ENCODE measurements around the gene NDUFV2.

Gene NDUFV2

DNA sequence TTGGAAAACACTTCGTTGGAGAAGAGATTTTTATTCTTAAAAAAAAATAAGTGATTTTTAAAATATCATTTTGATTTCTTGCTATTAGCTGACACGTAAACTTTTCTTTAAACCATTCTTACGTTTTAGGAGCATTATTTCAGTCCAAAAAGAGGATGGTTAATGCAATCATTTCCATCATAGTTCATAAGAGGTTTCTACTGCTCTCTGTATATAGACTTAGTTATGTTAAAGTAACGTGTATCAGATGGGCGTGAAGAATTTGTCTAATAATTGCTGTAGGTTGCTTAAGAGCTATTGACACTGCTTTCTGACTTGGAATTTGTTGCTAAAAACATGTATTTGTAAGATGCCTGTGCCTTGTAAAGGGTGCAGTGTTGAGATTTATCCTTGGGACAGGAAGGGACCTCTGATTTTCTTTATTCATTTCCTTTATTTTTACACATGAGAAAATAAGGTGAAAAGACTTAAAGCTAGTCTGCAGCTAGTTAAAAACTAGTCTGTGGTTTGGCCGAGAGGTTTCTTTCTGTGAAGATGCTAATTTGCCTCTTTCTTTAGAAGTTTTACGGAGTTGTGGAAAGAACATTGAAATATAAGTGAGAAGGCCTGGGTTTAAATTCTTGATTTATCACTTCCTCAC is 37.0 kb downstream of the NDUFV2 start:
- H2AFZ ChIP-seq (ENCODE audit: low read length) = no peak overlapping the region
- no peak overlapping the region for H3K9ac ChIP-seq (ENCODE audit: low read depth, low read length, poor library complexity)
- no peak overlapping the region for H3K4me2 ChIP-seq (ENCODE audit: insufficient read depth, low read length, poor library complexity, severe bottlenecking)
- no peak overlapping the region for H2BK120ac ChIP-seq (ENCODE audit: low read depth, low read length)
- peaks cover 1 to 17% of the 10 kb centered on the region in 2 donors for H3K4me1 ChIP-seq (ENCODE audit: control insufficient read depth in 2 of 2, insufficient read depth in 1 of 2, low read depth in 1 of 2, low read length in 2 of 2)
- no peak overlapping the region for H2AK5ac ChIP-seq (ENCODE audit: low read depth, low read length)
- no peaks in the 10 kb centered on the region for H3K27me3 ChIP-seq (ENCODE audit: control insufficient read depth in 3 of 3, insufficient read depth in 3 of 3, low read depth in 1 of 3, low read length in 3 of 3)
- no CpG with 5 or more reads among the region's 7 CpGs for WGBS, 2 donors (ENCODE audit: extremely low coverage in 2 of 2, insufficient read length in 2 of 2, insufficient replicate concordance in 1 of 2)
- no peak overlapping the region for H4K8ac ChIP-seq (ENCODE audit: low read depth, low read length)
- no peak overlapping the region for H3K14ac ChIP-seq (ENCODE audit: low read length)
- H3K36me3 ChIP-seq (replicated peaks in 1 of 2; ENCODE audit: control insufficient read depth in 2 of 2, insufficient read depth in 2 of 2, low read length in 2 of 2) = peaks cover 0 to 13% of the 10 kb centered on the region in 2 donors
- no peak overlapping the region for H3K18ac ChIP-seq (ENCODE audit: low read length)
- no peak overlapping the region for H2BK12ac ChIP-seq (ENCODE audit: low read length)
- H4K91ac ChIP-seq (ENCODE audit: low read depth, low read length, poor library complexity) = no peak overlapping the region
- no peak overlapping the region for H3K27ac ChIP-seq (replicated peaks; ENCODE audit: low read length)
- H3K23ac ChIP-seq (ENCODE audit: low read depth, low read length, poor library complexity) = no peak overlapping the region
- H3K4me3 ChIP-seq (ENCODE audit: low read length in 2 of 2) = no peak overlapping the region
- no peak overlapping the region for H2BK5ac ChIP-seq (ENCODE audit: low read length)
- H3K4ac ChIP-seq (ENCODE audit: low read length) = no peak overlapping the region
- H3K9me3 ChIP-seq (replicated peaks in 1 of 2; ENCODE audit: control insufficient read depth in 2 of 2, insufficient read depth in 1 of 2, low read depth in 1 of 2, low read length in 2 of 2) = no peaks in the 10 kb centered on the region
- no peak overlapping the region for H2BK15ac ChIP-seq (ENCODE audit: low read length)
- no peak for DNase-seq (ENCODE audit: low spot score)
- peaks cover 7% of the 10 kb centered on the region for H3K79me1 ChIP-seq (ENCODE audit: low read depth, low read length)

GRCh38 chr18:9140381-9140780 is 37.9 kb downstream of the NDUFV2 start:
- Histone ChIP-seq H3K14ac (ENCODE audit: low read length) (no peak overlapping the region), H2BK5ac (ENCODE audit: low read length) (no peak overlapping the region), H3K4me1 (ENCODE audit: control insufficient read depth in 2 of 2, insufficient read depth in 1 of 2, low read depth in 1 of 2, low read length in 2 of 2) (peaks cover 1 to 17% of the 10 kb centered on the region in 2 donors), H3K4ac (ENCODE audit: low read length) (no peak overlapping the region), H3K18ac (ENCODE audit: low read length) (no peak overlapping the region), H2BK120ac (ENCODE audit: low read depth, low read length) (no peak overlapping the region), H3K36me3 (replicated peaks in 1 of 2; ENCODE audit: control insufficient read depth in 2 of 2, insufficient read depth in 2 of 2, low read length in 2 of 2) (peaks cover 0 to 5% of the 10 kb centered on the region in 2 donors), H3K27ac (replicated peaks; ENCODE audit: low read length) (no peak overlapping the region), H2BK15ac (ENCODE audit: low read length) (no peak overlapping the region), H2BK12ac (ENCODE audit: low read length) (no peak overlapping the region), H3K23ac (ENCODE audit: low read depth, low read length, poor library complexity) (no peak overlapping the region), H3K4me2 (ENCODE audit: insufficient read depth, low read length, poor library complexity, severe bottlenecking) (no peak overlapping the region), H3K27me3 (ENCODE audit: control insufficient read depth in 3 of 3, insufficient read depth in 3 of 3, low read depth in 1 of 3, low read length in 3 of 3) (no peaks in the 10 kb centered on the region), H2AFZ (ENCODE audit: low read length) (no peak overlapping the region), H4K91ac (ENCODE audit: low read depth, low read length, poor library complexity) (no peak overlapping the region), H4K8ac (ENCODE audit: low read depth, low read length) (no peak overlapping the region), H2AK5ac (ENCODE audit: low read depth, low read length) (no peak overlapping the region), H3K9me3 (replicated peaks in 1 of 2; ENCODE audit: control insufficient read depth in 2 of 2, insufficient read depth in 1 of 2, low read depth in 1 of 2, low read length in 2 of 2) (no peaks in the 10 kb centered on the region), H3K4me3 (ENCODE audit: low read length in 2 of 2) (no peak overlapping the region), H3K79me1 (ENCODE audit: low read depth, low read length) (peaks cover 7% of the 10 kb centered on the region), H3K9ac (ENCODE audit: low read depth, low read length, poor library complexity) (no peak overlapping the region)
- DNase-seq (ENCODE audit: low spot score) = no peak
- WGBS, 2 donors (ENCODE audit: extremely low coverage in 2 of 2, insufficient read length in 2 of 2, insufficient replicate concordance in 1 of 2) = no CpG with 5 or more reads among the region's 2 CpGs

- H2BK5ac ChIP-seq (ENCODE audit: low read length) = no peak overlapping the region
These were observed 38.5 kb downstream of the NDUFV2 start for GRCh38 chr18:9140984-9141383.

GRCh38 chr18:9146224-9146623 is 43.7 kb downstream of the NDUFV2 start:
- DNase-seq (ENCODE audit: low spot score) = no peak
- Histone ChIP-seq H3K4me2 (ENCODE audit: insufficient read depth, low read length, poor library complexity, severe bottlenecking) (no peak overlapping the region), H3K79me1 (ENCODE audit: low read depth, low read length) (peaks cover 3% of the 10 kb centered on the region), H3K14ac (ENCODE audit: low read length) (no peak overlapping the region), H4K91ac (ENCODE audit: low read depth, low read length, poor library complexity) (no peak overlapping the region), H3K4ac (ENCODE audit: low read length) (no peak overlapping the region), H3K36me3 (replicated peaks in 1 of 2; ENCODE audit: control insufficient read depth in 2 of 2, insufficient read depth in 2 of 2, low read length in 2 of 2) (no peaks in the 10 kb centered on the region), H2AK5ac (ENCODE audit: low read depth, low read length) (no peak overlapping the region), H2BK12ac (ENCODE audit: low read length) (no peak overlapping the region), H3K23ac (ENCODE audit: low read depth, low read length, poor library complexity) (no peak overlapping the region), H3K18ac (ENCODE audit: low read length) (no peak overlapping the region), H3K9ac (ENCODE audit: low read depth, low read length, poor library complexity) (no peak overlapping the region), H3K27me3 (ENCODE audit: control insufficient read depth in 3 of 3, insufficient read depth in 3 of 3, low read depth in 1 of 3, low read length in 3 of 3) (no peaks in the 10 kb centered on the region), H3K9me3 (replicated peaks in 1 of 2; ENCODE audit: control insufficient read depth in 2 of 2, insufficient read depth in 1 of 2, low read depth in 1 of 2, low read length in 2 of 2) (no peaks in the 10 kb centered on the region), H2BK15ac (ENCODE audit: low read length) (no peak overlapping the region), H3K4me1 (ENCODE audit: control insufficient read depth in 2 of 2, insufficient read depth in 1 of 2, low read depth in 1 of 2, low read length in 2 of 2) (peaks cover 0 to 7% of the 10 kb centered on the region in 2 donors), H4K8ac (ENCODE audit: low read depth, low read length) (no peak overlapping the region), H3K27ac (replicated peaks; ENCODE audit: low read length) (no peak overlapping the region), H2AFZ (ENCODE audit: low read length) (no peak overlapping the region), H3K4me3 (ENCODE audit: low read length in 2 of 2) (no peak overlapping the region), H2BK5ac (ENCODE audit: low read length) (no peak overlapping the region), H2BK120ac (ENCODE audit: low read depth, low read length) (no peak overlapping the region)
- no CpG with 5 or more reads among the region's 1 CpG for WGBS, 2 donors (ENCODE audit: extremely low coverage in 2 of 2, insufficient read length in 2 of 2, insufficient replicate concordance in 1 of 2)

More at GRCh38 chr18:9140984-9141383, 38.5 kb downstream of the NDUFV2 start:
- no peak overlapping the region for H3K23ac ChIP-seq (ENCODE audit: low read depth, low read length, poor library complexity)
- no peaks in the 10 kb centered on the region for H3K27me3 ChIP-seq (ENCODE audit: control insufficient read depth in 3 of 3, insufficient read depth in 3 of 3, low read depth in 1 of 3, low read length in 3 of 3)
- no peak overlapping the region for H2BK120ac ChIP-seq (ENCODE audit: low read depth, low read length)
- no peak overlapping the region for H4K91ac ChIP-seq (ENCODE audit: low read depth, low read length, poor library complexity)
- no peak overlapping the region for H3K9ac ChIP-seq (ENCODE audit: low read depth, low read length, poor library complexity)
- no peak overlapping the region for H3K18ac ChIP-seq (ENCODE audit: low read length)
- no peaks in the 10 kb centered on the region for H3K36me3 ChIP-seq (replicated peaks in 1 of 2; ENCODE audit: control insufficient read depth in 2 of 2, insufficient read depth in 2 of 2, low read length in 2 of 2)
- no peak overlapping the region for H2AK5ac ChIP-seq (ENCODE audit: low read depth, low read length)
- no peak overlapping the region for H3K4me2 ChIP-seq (ENCODE audit: insufficient read depth, low read length, poor library complexity, severe bottlenecking)
- H3K4ac ChIP-seq (ENCODE audit: low read length) = no peak overlapping the region
- H3K4me1 ChIP-seq (ENCODE audit: control insufficient read depth in 2 of 2, insufficient read depth in 1 of 2, low read depth in 1 of 2, low read length in 2 of 2) = peaks cover 0 to 14% of the 10 kb centered on the region in 2 donors
- no peak overlapping the region for H2AFZ ChIP-seq (ENCODE audit: low read length)
- no CpG with 5 or more reads among the region's 2 CpGs for WGBS, 2 donors (ENCODE audit: extremely low coverage in 2 of 2, insufficient read length in 2 of 2, insufficient replicate concordance in 1 of 2)
- H3K27ac ChIP-seq (replicated peaks; ENCODE audit: low read length) = no peak overlapping the region
- H2BK12ac ChIP-seq (ENCODE audit: low read length) = no peak overlapping the region
- DNase-seq (ENCODE audit: low spot score) = no peak
- H3K79me1 ChIP-seq (ENCODE audit: low read depth, low read length) = peaks cover 5% of the 10 kb centered on the region
- no peak overlapping the region for H4K8ac ChIP-seq (ENCODE audit: low read depth, low read length)
- H3K4me3 ChIP-seq (ENCODE audit: low read length in 2 of 2) = no peak overlapping the region
- H2BK15ac ChIP-seq (ENCODE audit: low read length) = no peak overlapping the region
- no peak overlapping the region for H3K14ac ChIP-seq (ENCODE audit: low read length)
- H3K9me3 ChIP-seq (replicated peaks in 1 of 2; ENCODE audit: control insufficient read depth in 2 of 2, insufficient read depth in 1 of 2, low read depth in 1 of 2, low read length in 2 of 2) = no peaks in the 10 kb centered on the region

Data from neuronal stem cell (in vitro differentiated cells).